MM.1S (cell line): ENCODE measurements around the gene SLC24A4.

Experiments
- CTCF ChIP-seq: fragments of 300-600 bp; sonication (generic); IDR thresholded peaks from 2 replicates; pipeline ENCODE4 v1.5.1; 2016; ENCODE audit warnings: antibody characterized with exemption, low read length, mixed read lengths
- EZH2 ChIP-seq: fragments of 300-600 bp; sonication (generic); optimal IDR thresholded peaks from 2 replicates; pipeline ENCODE3; 2017; ENCODE audit warnings: low read depth, mild to moderate bottlenecking, antibody characterized with exemption, low read length, mixed read lengths
- EZH2phosphoT487 ChIP-seq: fragments of 300-600 bp; sonication (generic); IDR thresholded peaks from 2 replicates; pipeline ENCODE4 v1.6.1; 2018; ENCODE audit warnings: antibody characterized with exemption, low read length

GRCh38 chr14:92443741-92444140 is 120.8 kb downstream of the SLC24A4 start:
- no peak for TF ChIP-seq CTCF
- no peak for TF ChIP-seq EZH2
- no peak for TF ChIP-seq EZH2phosphoT487
